ENCODE results near the gene PRCC.

- no peak for TF ChIP-seq EZH2 (IDR thresholded peaks at IDR 0.05; ENCODE audit: borderline replicate concordance, low read length)
- no peak for TF ChIP-seq CTCF (conservative IDR thresholded peaks at IDR 0.05 in 1 of 2, IDR thresholded peaks at IDR 0.05 in 1 of 2; ENCODE audit: extremely low read depth in 1 of 2, insufficient read depth in 1 of 2, low read depth in 1 of 2, low read length in 2 of 2)
These were observed 33.2 kb upstream of the PRCC start for GRCh38 chr1:156733989-156734584.
